DND-41 (cell line): ENCODE measurements around the gene PCDH12.

Source experiments
- ATAC-seq: fragments of 200-7000 bp; cut with Tn5 transposase; 3 replicates; pipeline ENCODE4 v1.9.1; 2021; ENCODE audit warnings: low read depth; ENCODE audit not compliant: insufficient read depth
- DNase-seq: peaks from one replicate; pipeline ENCODE4 v3.0.0-alpha.2; 2020
- H2AFZ ChIP-seq: 2 replicates; pipeline ENCODE4 v1.6.0; 2012; ENCODE audit warnings: low read depth, low read length
- H3K27ac ChIP-seq: 2 replicates; pipeline ENCODE4 v1.5.1; 2012; ENCODE audit warnings: low read length, inconsistent platforms
- H3K27me3 ChIP-seq: fragments of 200-600 bp; sonication (generic); 2 replicates; pipeline ENCODE4 v1.6.0; 2012; ENCODE audit warnings: low read length, mild to moderate bottlenecking, inconsistent platforms; ENCODE audit not compliant: insufficient read depth, poor library complexity
- H3K36me3 ChIP-seq: 2 replicates; pipeline ENCODE4 v1.5.1; 2012; ENCODE audit warnings: low read length, inconsistent platforms; ENCODE audit not compliant: insufficient read depth
- H3K4me1 ChIP-seq: 2 replicates; pipeline ENCODE4 v1.5.1; 2012; ENCODE audit warnings: mild to moderate bottlenecking, low read length; ENCODE audit not compliant: insufficient read depth
- H3K4me2 ChIP-seq: 2 replicates; pipeline ENCODE4 v1.6.0; 2012; ENCODE audit warnings: mild to moderate bottlenecking, moderate library complexity, low read length, inconsistent platforms; ENCODE audit not compliant: insufficient read depth
- H3K4me3 ChIP-seq, 2 experiments: fragments of 200-600 bp in 1 of 2; shearing (Covaris generic) in 1 of 2; 2 replicates each; pipeline ENCODE4 v1.5.1; 2012 to 2016; ENCODE audit warnings: inconsistent platforms in 2 of 2, low read length in 2 of 2, mild to moderate bottlenecking in 2 of 2, low read depth in 1 of 2, moderate library complexity in 1 of 2
- H3K79me2 ChIP-seq: 2 replicates; pipeline ENCODE4 v1.6.0; 2012; ENCODE audit warnings: low read length, inconsistent platforms; ENCODE audit not compliant: insufficient read depth
- H3K9ac ChIP-seq: 2 replicates; pipeline ENCODE4 v1.6.0; 2012; ENCODE audit warnings: low read depth, mild to moderate bottlenecking, inconsistent platforms, low read length, moderate library complexity
- H3K9me3 ChIP-seq: 2 replicates; pipeline ENCODE4 v1.5.1; 2012; ENCODE audit warnings: low read length, moderate library complexity, mild to moderate bottlenecking, inconsistent platforms; ENCODE audit not compliant: insufficient read depth, severe bottlenecking
- H4K20me1 ChIP-seq: 2 replicates; pipeline ENCODE4 v1.6.0; 2012; ENCODE audit warnings: low read length; ENCODE audit not compliant: insufficient read depth
- EZH2 ChIP-seq: IDR thresholded peaks from 3 replicates; pipeline ENCODE4 v1.6.1; 2012; ENCODE audit warnings: borderline replicate concordance, low read depth, mild to moderate bottlenecking, moderate library complexity, low read length, inconsistent platforms; ENCODE audit not compliant: severe bottlenecking
- TF ChIP-seq, protein P1 (sequence below): IDR thresholded peaks from 2 replicates; pipeline ENCODE4 v1.5.1; 2012; ENCODE audit warnings: borderline replicate concordance, low read length, moderate library complexity, mild to moderate bottlenecking; ENCODE audit not compliant: poor library complexity, severe bottlenecking; ENCODE audit errors: extremely low read depth

Gene PCDH12

DNA sequence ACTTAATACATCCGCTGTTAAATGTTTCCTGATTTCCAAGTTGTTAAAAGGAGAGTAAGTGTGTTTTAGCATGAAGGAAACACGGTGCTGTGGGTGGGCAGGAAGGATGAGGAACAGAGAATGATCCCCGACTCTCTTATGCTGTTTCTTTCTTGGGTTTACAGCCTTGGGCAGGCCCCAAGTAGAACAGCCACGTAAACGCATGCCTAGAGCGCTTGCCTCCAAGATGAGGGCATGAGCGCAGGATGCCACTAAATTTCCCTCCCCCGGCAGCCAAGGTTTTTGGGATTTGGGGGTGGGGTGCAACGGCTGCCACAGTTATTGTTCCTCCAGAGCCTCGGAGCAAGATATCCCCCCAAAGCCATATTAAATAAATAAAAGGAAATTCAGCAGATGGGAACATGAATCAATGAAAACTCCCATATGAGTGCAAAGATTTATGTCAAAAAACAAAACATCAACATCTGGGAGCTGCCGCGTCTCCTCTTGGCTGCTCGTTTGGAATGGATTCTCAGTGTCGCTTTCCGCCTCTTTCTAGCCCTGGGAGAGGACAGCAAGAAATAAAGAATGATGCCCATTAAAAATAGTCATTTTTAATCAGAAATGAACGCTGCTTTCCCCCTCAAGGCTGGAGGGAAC lies 44.3 kb downstream of the PCDH12 start:
- no peak for DNase-seq

DNA sequence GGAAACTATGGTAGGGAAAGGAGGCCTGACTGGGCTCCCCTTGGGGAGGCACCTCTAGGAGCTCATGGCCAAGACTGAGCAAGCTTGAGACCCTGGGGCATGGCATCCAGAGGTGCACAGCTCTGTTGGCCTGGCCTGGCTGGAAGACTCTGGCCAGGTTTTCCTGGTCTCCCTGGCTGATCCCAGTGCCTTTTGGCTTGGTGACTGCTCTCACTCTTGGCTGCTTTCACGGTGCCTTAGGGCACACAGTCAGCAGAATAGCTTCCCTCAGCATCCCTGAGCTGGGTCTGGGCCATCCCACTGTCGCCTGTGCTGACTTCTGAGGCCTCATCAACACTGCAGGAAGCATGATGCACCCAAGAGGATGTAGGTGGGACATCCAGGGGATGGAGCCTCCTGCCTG lies 47.7 kb downstream of the PCDH12 start:
- no peak overlapping the region for H3K27ac ChIP-seq
- DNase-seq, result no peak
- no peak overlapping the region for H3K4me2 ChIP-seq
- no peak overlapping the region for H3K9ac ChIP-seq
- no peak overlapping the region for H3K4me3 ChIP-seq
- peaks cover 6% of the 10 kb centered on the region for H3K27me3 ChIP-seq
- ATAC-seq, result no peak
- no peaks in the 10 kb centered on the region for H3K36me3 ChIP-seq
- no peaks in the 10 kb centered on the region for H3K9me3 ChIP-seq
- TF ChIP-seq EZH2, result no peak
- TF ChIP-seq, protein P1, sequence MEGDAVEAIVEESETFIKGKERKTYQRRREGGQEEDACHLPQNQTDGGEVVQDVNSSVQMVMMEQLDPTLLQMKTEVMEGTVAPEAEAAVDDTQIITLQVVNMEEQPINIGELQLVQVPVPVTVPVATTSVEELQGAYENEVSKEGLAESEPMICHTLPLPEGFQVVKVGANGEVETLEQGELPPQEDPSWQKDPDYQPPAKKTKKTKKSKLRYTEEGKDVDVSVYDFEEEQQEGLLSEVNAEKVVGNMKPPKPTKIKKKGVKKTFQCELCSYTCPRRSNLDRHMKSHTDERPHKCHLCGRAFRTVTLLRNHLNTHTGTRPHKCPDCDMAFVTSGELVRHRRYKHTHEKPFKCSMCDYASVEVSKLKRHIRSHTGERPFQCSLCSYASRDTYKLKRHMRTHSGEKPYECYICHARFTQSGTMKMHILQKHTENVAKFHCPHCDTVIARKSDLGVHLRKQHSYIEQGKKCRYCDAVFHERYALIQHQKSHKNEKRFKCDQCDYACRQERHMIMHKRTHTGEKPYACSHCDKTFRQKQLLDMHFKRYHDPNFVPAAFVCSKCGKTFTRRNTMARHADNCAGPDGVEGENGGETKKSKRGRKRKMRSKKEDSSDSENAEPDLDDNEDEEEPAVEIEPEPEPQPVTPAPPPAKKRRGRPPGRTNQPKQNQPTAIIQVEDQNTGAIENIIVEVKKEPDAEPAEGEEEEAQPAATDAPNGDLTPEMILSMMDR, result no peak
- H3K79me2 ChIP-seq, result no peaks in the 10 kb centered on the region
- H4K20me1 ChIP-seq, result no peaks in the 10 kb centered on the region
- no peak overlapping the region for H2AFZ ChIP-seq
- H3K4me1 ChIP-seq, result no peaks in the 10 kb centered on the region

More for the DNA sequence above, 44.3 kb downstream of the PCDH12 start:
- Histone ChIP-seq H3K9me3 (no peaks in the 10 kb centered on the region), H2AFZ (no peak overlapping the region), H3K4me3 (no peak overlapping the region), H3K79me2 (no peaks in the 10 kb centered on the region), H4K20me1 (no peaks in the 10 kb centered on the region), H3K27me3 (peaks cover 6% of the 10 kb centered on the region), H3K4me1 (no peaks in the 10 kb centered on the region), H3K36me3 (no peaks in the 10 kb centered on the region), H3K4me2 (no peak overlapping the region), H3K9ac (no peak overlapping the region), H3K27ac (no peak overlapping the region)
- no peak for ATAC-seq
- TF ChIP-seq EZH2, result no peak
- TF ChIP-seq, protein P1, result no peak

DNA sequence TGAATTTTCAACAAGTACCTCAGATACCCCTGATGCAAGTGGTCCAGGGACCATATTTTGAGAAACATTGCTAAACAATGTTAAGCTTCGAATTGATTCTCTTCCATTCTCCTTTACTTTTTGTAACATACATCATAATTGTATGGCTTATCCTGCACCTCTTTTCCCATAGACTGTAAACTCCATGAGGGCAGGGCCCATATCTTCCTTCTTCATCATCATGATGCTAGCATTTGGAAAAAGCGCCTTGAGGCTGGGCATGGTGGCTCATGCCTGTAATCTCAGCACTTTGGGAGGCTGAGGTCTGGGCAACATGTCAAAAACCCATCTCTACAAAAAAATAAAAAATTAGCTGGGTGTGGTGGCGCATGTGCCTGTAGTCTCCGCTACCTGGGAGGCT lies 48.8 kb downstream of the PCDH12 start:
- Histone ChIP-seq H3K4me1 (no peaks in the 10 kb centered on the region), H3K9ac (no peak overlapping the region), H3K36me3 (no peaks in the 10 kb centered on the region), H3K4me3 (no peak overlapping the region), H3K4me2 (no peak overlapping the region), H3K27ac (no peak overlapping the region), H3K27me3 (peaks cover 7% of the 10 kb centered on the region), H3K79me2 (no peaks in the 10 kb centered on the region), H4K20me1 (no peaks in the 10 kb centered on the region), H3K9me3 (no peaks in the 10 kb centered on the region), H2AFZ (no peak overlapping the region)
- DNase-seq, result no peak
- ATAC-seq, result no peak
- TF ChIP-seq EZH2, result no peak
- TF ChIP-seq, protein P1, result no peak
